Dermis blood vessel endothelial cell (primary cell): ENCODE results near the gene TMEM254. TPM values are rescaled to one million over a fixed set of nuclear protein-coding genes. Genes with fewer than 3 reads are reported as not detected.
"Not testable (repeated sequence)": the region's sequence is repeated elsewhere in the genome, so short reads cannot be mapped to it uniquely, and the experiment has no call there.

ENCODE experiments used
- DNase-seq: peaks from one replicate; pipeline ENCODE4 v3.0.0; 2010
- total RNA-seq: library from RNA; depleted of rRNA; stranded (reverse); fragments of >200 nt; gene quantifications from 2 replicates; pipeline ENCODE4 v1.2.3, GENCODE V29; 2014

TMEM254 gene
- total RNA-seq, 1 donor from 2014 or later: 7.3 TPM

GRCh38 chr10:80133687-80134086 lies 55.2 kb downstream of the TMEM254 start:
- DNase-seq: not testable (repeated sequence)

GRCh38 chr10:80136134-80136571 lies 57.7 kb downstream of the TMEM254 start:
- peak; percentile 40 for DNase-seq

GRCh38 chr10:80137031-80137862 lies 58.8 kb downstream of the TMEM254 start:
- DNase-seq: no peak

GRCh38 chr10:80137920-80138319 lies 59.5 kb downstream of the TMEM254 start:
- no peak for DNase-seq

- DNase-seq: no peak
Observed at GRCh38 chr10:80139265-80139664, 60.8 kb downstream of the TMEM254 start.

- DNase-seq: no peak
Observed at GRCh38 chr10:80140251-80140650, 61.8 kb downstream of the TMEM254 start.

- no peak for DNase-seq
Observed at GRCh38 chr10:80141696-80142460, 63.4 kb downstream of the TMEM254 start.

Other genes with a start within 250 kb of the TMEM254 start
- not detected in 2 replicates for gene SFTPD, start 129.6 kb upstream of the TMEM254 start, total RNA-seq
- gene PLAC9, start 54.1 kb downstream of the TMEM254 start, total RNA-seq: 0.60 and 0.68 TPM in 2 replicates
- gene ANXA11, start 126.9 kb downstream of the TMEM254 start, total RNA-seq: 33.7 and 54.9 TPM in 2 replicates
- gene MAT1A, start 211.0 kb downstream of the TMEM254 start, total RNA-seq: not detected in 2 replicates